Adrenal gland (tissue), 5 donors: ENCODE measurements around the gene PPFIA2.

Source experiments
- CTCF ChIP-seq, 6 experiments: fragments of 450-650 bp in 4 of 6; fragments of 200-600 bp in 2 of 6; sonication (generic) in 1 of 6; IDR thresholded peaks; 1 replicate in 5 of 6; 2 replicates in 1 of 6; pipeline versions ENCODE4 v1.5.1 to v1.8.0; 2016 to 2021; ENCODE audit warnings: antibody characterized with exemption in 6 of 6, mild to moderate bottlenecking in 2 of 6, moderate library complexity in 1 of 6
- POLR2A ChIP-seq, 2 donors: fragments of 450-650 bp; IDR thresholded peaks; one replicate each; pipeline ENCODE4 v1.6.1; 2017; ENCODE audit warnings: antibody characterized with exemption in 2 of 2, mild to moderate bottlenecking in 2 of 2, moderate library complexity in 1 of 2
- donor health status: DM: no; HTN: no; CAD: no.

- TF ChIP-seq CTCF (IDR thresholded peaks at IDR 0.05) (no peak), POLR2A (IDR thresholded peaks at IDR 0.05) (no peak)
Observed at GRCh38 chr12:81778719-81779118, 19.6 kb upstream of the PPFIA2 start.
